ENCODE results near the gene SORL1.

The SORL1 gene

DNA sequence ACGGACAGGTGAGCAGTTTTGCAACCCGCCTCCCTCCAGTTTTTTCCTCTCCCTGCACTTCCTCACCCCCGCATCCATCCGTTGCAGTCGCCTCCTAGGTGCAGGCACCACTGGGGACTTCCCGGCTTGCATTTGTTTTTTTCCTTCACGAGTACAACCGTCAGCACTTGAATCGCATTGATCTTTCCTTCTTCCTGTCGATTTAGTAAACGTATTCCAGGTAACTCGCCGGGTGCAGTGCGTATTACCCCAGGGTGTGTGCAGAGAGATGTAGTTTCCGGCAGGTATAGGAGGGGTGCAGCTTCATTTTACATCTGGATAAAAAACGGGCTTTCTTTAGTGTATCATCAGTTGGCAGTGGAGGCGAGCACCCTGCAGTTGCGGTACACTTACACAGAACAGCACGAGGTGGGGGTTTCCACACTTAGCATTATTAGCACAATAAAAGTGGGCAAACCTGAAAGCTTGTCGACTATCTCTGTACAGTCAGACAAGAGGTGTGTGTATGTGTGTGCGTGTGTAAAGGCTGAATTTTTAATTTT, 566 bp downstream of the SORL1 start, which contains the start of gene SORL1-AS1:
Gene SORL1-AS1, minus strand, starts transcription at position 359 of the 542 bp plus-strand sequence.
- Mint-ChIP-seq H3K4me3 (peak within 1 kb of the TSS; percentile 91), H3K36me3 (ENCODE audit: low read depth) (peaks cover 48% of the 10 kb centered on the region), H3K27ac (peak within 1 kb of the TSS; percentile 94), H3K4me1 (ENCODE audit: low read depth) (peaks cover 78% of the 10 kb centered on the region), H3K27me3 (ENCODE audit: low read depth) (no peaks in the 10 kb centered on the region), H3K9me3 (no peaks in the 10 kb centered on the region)

DNA sequence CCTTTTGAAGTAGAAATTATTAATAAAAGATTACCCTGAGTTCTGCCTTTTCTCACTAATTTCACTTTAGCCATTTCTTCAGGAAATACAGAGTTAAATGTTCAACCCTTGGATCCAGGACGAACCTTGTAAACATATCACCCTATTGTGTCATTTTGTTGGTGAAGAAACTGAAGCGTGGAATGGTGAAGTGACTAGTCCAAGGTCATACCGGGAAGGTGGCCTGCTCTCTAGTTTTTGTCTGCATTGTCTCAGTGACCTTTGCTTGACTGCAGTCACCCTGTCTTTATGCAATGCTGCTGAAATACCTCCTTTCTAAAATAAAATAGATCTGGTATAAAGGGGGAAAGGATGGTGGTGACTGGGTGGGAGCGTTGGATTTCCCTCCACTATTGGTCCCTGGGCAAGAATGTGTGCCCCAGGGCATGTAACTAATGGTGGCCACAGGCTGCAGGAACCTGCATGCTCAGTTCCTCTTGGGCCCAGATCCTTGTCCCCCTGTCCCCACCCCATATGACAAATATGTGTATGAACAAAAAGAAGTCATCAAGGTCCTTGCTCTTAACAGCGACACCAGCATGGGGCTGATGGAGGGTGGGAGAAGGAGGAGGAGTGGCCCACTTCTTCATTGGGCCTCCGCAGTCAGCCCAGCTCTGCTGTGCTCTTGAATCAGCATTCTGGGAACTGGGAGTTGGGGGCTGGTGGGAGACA, 1.6 kb downstream of the SORL1 start:
- Mint-ChIP-seq H3K27ac (peak overlapping the region; percentile 68), H3K36me3 (ENCODE audit: low read depth) (peaks cover 46% of the 10 kb centered on the region)

GRCh38 chr11:121455115-121455514, 3.0 kb downstream of the SORL1 start:
- no peaks in the 10 kb centered on the region for H3K9me3 Mint-ChIP-seq
- peaks cover 56% of the 10 kb centered on the region for H3K36me3 Mint-ChIP-seq (ENCODE audit: low read depth)
- no peaks in the 10 kb centered on the region for H3K27me3 Mint-ChIP-seq (ENCODE audit: low read depth)
- peaks cover 75% of the 10 kb centered on the region for H3K4me1 Mint-ChIP-seq (ENCODE audit: low read depth)
- peak overlapping the region; percentile 16 for H3K27ac Mint-ChIP-seq
- H3K4me3 Mint-ChIP-seq: peak overlapping the region; percentile 91

More for the DNA sequence above, 1.6 kb downstream of the SORL1 start:
- Mint-ChIP-seq H3K4me3 (peak overlapping the region; percentile 91), H3K4me1 (ENCODE audit: low read depth) (peaks cover 75% of the 10 kb centered on the region), H3K27me3 (ENCODE audit: low read depth) (no peaks in the 10 kb centered on the region), H3K9me3 (no peaks in the 10 kb centered on the region)

DNA sequence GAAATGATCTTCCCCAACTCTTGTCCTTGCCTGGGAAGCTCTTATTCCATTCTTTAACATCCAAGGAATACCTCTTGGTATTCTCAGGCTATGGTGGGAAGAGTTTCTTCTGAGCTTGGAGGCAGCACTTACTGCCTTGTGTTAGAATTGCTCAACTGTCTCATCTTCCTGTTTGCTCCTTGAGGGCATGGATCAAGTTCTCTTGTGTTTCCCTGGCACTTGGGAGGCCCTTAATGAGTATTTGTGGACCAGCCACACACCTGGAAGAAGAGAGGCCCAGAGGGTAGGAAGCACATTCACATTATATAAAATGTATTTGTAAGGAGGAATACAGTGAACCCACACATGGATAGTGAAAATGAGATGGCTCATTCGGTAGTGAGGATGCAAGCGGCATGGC, 4.0 kb downstream of the SORL1 start:
- Mint-ChIP-seq H3K9me3 (no peaks in the 10 kb centered on the region), H3K27ac (peak overlapping the region; percentile 55), H3K36me3 (ENCODE audit: low read depth) (peaks cover 54% of the 10 kb centered on the region), H3K27me3 (ENCODE audit: low read depth) (no peaks in the 10 kb centered on the region), H3K4me1 (ENCODE audit: low read depth) (peaks cover 71% of the 10 kb centered on the region), H3K4me3 (no peak overlapping the region)

GRCh38 chr11:121456816-121457431, 4.8 kb downstream of the SORL1 start:
- peaks cover 57% of the 10 kb centered on the region for H3K36me3 Mint-ChIP-seq (ENCODE audit: low read depth)
- H3K4me1 Mint-ChIP-seq (ENCODE audit: low read depth): peaks cover 73% of the 10 kb centered on the region
- H3K4me3 Mint-ChIP-seq: peak overlapping the region; percentile 16
- no peaks in the 10 kb centered on the region for H3K9me3 Mint-ChIP-seq
- no peak overlapping the region for H3K27ac Mint-ChIP-seq
- H3K27me3 Mint-ChIP-seq (ENCODE audit: low read depth): no peaks in the 10 kb centered on the region

DNA sequence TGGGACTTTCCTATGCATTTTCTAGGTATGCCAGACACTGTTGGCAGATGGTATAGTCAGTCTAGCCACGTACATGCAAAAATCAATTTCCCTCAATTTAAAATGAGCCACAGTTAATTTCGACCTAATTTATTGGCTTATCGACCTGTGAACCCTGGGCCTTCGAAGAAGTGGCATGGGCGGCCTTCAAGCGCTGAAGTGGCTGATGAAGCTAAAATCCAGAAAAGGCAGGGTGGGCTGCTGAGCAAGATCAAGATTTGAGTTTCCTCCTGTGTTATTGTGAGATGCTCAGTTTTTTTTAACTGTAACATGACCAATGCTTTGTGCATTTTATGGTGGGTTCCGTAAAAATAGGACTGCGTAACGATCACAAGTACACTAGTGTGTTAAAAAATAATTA, 6.4 kb downstream of the SORL1 start:
- Mint-ChIP-seq H3K9me3 (no peaks in the 10 kb centered on the region), H3K27ac (no peak overlapping the region), H3K4me1 (ENCODE audit: low read depth) (peaks cover 80% of the 10 kb centered on the region), H3K4me3 (no peak overlapping the region), H3K27me3 (ENCODE audit: low read depth) (no peaks in the 10 kb centered on the region), H3K36me3 (ENCODE audit: low read depth) (peaks cover 50% of the 10 kb centered on the region)

DNA sequence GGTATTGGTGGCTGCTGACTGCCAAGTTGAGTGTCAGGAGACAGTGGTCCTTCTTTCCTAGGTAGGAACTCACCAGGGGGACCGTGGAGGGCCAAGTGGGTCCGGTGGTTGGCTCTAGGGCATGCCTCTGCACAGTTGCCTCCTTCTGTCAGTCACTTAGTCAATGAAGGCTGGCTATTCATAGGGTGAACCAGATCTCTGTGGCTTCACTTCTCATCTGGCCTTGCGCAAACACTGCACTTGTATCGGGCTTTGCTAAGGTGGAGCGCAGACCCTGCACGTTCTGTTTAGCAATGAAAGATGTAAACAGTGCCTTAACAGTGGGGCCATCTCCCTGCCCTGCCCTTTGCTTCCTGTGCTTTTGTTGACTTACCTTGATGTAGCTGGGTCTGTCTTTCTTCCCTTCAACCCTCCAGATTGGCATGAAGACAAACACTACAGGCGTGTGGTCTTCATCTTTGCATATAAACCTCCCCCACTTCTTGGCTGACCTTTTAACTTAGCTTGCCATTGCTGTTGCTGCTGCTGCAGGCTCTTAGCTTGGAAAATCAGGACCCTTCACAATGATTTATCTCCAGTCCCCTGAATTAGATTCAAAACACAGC, 7.4 kb downstream of the SORL1 start:
- Mint-ChIP-seq H3K4me3 (peak overlapping the region; percentile 23), H3K4me1 (ENCODE audit: low read depth) (peaks cover 79% of the 10 kb centered on the region), H3K27ac (peak overlapping the region; percentile 45), H3K27me3 (ENCODE audit: low read depth) (no peaks in the 10 kb centered on the region), H3K9me3 (no peaks in the 10 kb centered on the region), H3K36me3 (ENCODE audit: low read depth) (peaks cover 42% of the 10 kb centered on the region)

DNA sequence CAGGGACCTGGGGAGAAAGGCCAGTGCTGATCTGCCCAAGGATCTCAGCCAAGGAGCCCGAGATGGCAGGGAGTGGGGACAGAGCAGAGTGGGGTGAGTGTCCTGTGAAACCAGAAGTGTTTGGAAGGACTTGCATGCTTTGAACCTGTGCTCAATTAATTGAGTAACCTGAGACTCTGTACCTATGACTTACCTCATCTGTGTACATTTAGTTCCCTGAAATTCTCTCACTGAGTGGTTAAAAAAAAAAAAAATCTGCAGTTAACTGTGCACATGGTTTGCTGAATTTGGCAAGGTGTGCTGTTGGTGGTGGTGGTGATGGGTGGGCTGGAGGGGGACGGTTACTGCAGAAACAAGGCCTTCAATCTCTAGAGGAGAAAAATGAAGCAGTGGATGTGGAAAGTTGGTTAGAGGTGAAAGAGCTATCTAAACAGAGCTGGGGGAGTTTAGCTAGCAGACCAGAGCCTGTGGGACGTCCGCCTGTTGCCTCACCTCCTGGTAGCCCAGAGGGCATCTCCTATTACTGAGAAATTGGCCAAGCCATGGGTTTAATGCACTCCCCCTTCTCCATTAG, 8.9 kb downstream of the SORL1 start:
- Mint-ChIP-seq H3K4me3 (no peak overlapping the region), H3K9me3 (no peaks in the 10 kb centered on the region), H3K4me1 (ENCODE audit: low read depth) (peaks cover 79% of the 10 kb centered on the region), H3K27me3 (ENCODE audit: low read depth) (no peaks in the 10 kb centered on the region), H3K27ac (no peak overlapping the region), H3K36me3 (ENCODE audit: low read depth) (peaks cover 34% of the 10 kb centered on the region)

DNA sequence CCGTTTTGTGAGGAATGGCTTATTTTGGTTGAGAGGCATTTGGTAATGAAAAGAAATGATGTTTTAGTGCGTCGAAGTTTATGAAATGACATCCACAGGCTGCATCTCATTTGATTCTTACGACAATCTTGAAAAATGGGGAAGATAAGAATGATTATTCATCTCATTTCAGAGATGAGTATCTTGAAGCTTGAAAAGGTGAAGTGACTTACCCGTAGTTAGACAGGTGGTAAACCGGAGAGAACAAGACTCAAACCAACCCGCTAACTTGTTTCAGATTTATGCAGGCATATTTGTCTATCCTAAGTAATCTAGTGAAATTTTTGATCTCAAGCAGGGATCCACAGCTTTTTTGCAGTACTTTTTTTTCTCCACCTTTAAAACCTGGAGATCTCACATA, 9.7 kb downstream of the SORL1 start:
- Mint-ChIP-seq H3K27ac (peak overlapping the region; percentile 64), H3K4me3 (peak overlapping the region; percentile 8), H3K9me3 (no peaks in the 10 kb centered on the region), H3K36me3 (ENCODE audit: low read depth) (peaks cover 31% of the 10 kb centered on the region), H3K4me1 (ENCODE audit: low read depth) (peaks cover 81% of the 10 kb centered on the region), H3K27me3 (ENCODE audit: low read depth) (no peaks in the 10 kb centered on the region)

- H3K9me3 Mint-ChIP-seq: no peaks in the 10 kb centered on the region
- H3K27me3 Mint-ChIP-seq (ENCODE audit: low read depth): no peaks in the 10 kb centered on the region
- H3K36me3 Mint-ChIP-seq (ENCODE audit: low read depth): peaks cover 19% of the 10 kb centered on the region
- H3K27ac Mint-ChIP-seq: peak overlapping the region; percentile 92
- peaks cover 84% of the 10 kb centered on the region for H3K4me1 Mint-ChIP-seq (ENCODE audit: low read depth)
- peak overlapping the region; percentile 82 for H3K4me3 Mint-ChIP-seq
Observed at GRCh38 chr11:121463689-121464335, 11.7 kb downstream of the SORL1 start.

DNA sequence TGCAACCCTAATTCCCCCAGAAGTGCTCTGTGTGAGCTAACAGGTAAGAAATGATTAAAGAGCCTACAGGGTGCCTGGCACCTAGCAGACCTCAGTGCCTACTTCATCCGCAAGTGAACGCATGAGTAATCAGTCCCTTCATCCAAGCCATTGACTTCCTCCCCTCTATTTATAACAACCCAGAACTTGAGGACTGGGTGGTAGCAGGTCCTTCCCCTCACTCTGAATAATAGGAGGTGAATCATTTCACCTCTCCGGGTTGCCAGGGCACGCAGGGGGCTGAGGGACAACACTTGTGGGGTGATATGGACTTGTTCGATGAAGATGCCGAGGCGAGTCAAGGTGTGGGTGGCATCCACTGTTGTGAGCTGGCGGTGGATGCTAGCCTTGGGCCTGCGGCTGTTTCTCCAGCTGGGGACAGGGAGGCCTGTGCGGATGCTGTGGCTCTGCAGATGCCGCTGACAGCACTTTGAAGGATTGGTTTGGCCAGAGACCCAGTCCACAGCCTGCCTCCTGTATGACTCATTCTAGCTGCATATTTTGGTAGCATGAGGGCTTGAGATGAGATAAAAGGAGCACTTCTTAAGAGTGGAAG, 12.3 kb downstream of the SORL1 start:
- H3K9me3 Mint-ChIP-seq: no peaks in the 10 kb centered on the region
- H3K36me3 Mint-ChIP-seq (ENCODE audit: low read depth): peaks cover 15% of the 10 kb centered on the region
- H3K4me1 Mint-ChIP-seq (ENCODE audit: low read depth): peaks cover 82% of the 10 kb centered on the region
- H3K27ac Mint-ChIP-seq: peak overlapping the region; percentile 92
- H3K27me3 Mint-ChIP-seq (ENCODE audit: low read depth): no peaks in the 10 kb centered on the region
- H3K4me3 Mint-ChIP-seq: peak overlapping the region; percentile 82

DNA sequence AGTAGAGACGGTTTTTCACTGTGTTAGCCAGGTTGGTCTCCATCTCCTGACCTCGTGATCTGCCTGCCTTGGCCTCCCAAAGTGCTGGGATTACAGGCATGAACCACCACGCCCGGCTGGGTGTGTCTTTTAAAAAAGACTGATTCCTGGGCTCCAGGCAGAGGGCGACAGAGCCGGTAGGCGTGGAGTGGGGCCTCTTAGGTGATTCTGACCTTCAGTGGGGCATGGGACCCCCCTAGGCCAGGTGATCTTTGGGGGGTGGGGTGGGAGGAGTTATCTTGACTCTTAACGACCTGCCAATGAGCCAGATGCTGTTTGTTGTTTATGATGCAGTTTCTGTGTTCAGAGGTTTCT, 13.6 kb downstream of the SORL1 start:
- Mint-ChIP-seq H3K36me3 (ENCODE audit: low read depth) (peaks cover 22% of the 10 kb centered on the region), H3K4me3 (peak overlapping the region; percentile 82), H3K4me1 (ENCODE audit: low read depth) (peaks cover 79% of the 10 kb centered on the region), H3K27me3 (ENCODE audit: low read depth) (no peaks in the 10 kb centered on the region), H3K27ac (peak overlapping the region; percentile 92), H3K9me3 (no peaks in the 10 kb centered on the region)

- peaks cover 78% of the 10 kb centered on the region for H3K4me1 Mint-ChIP-seq (ENCODE audit: low read depth)
- no peaks in the 10 kb centered on the region for H3K27me3 Mint-ChIP-seq (ENCODE audit: low read depth)
- H3K4me3 Mint-ChIP-seq: peak overlapping the region; percentile 82
- H3K36me3 Mint-ChIP-seq (ENCODE audit: low read depth): peaks cover 27% of the 10 kb centered on the region
- peak overlapping the region; percentile 92 for H3K27ac Mint-ChIP-seq
- H3K9me3 Mint-ChIP-seq: no peaks in the 10 kb centered on the region
Observed at GRCh38 chr11:121466063-121466794, 14.1 kb downstream of the SORL1 start.

Data from T-helper 1 cell treated with Interleukin-12 subunit alpha and Interleukin-12 subunit beta and Interleukin-4 antibody, amounts not matched to agents 30 μg/mL and 1 μg/mL, for 36 hours (primary cell).